HTR-8/SVneo (cell line): ENCODE measurements around the gene QPRT.
A peak's percentile ranks its signal among the peaks of the same experiment; 100 is the strongest.
"Not testable (repeated sequence)": the region's sequence is repeated elsewhere in the genome, so short reads cannot be mapped to it uniquely, and the experiment has no call there.

Source experiments
- DNase-seq: peaks from one replicate; pipeline ENCODE4 v3.0.0; 2011; ENCODE audit warnings: low spot score, mixed read lengths; ENCODE audit not compliant: insufficient read length
- FAIRE-seq: peaks from 2 replicates; lab custom pipeline; 2011; peaks lifted over from hg19 to GRCh38; lab: Jason Lieb, UNC

Gene QPRT

DNA sequence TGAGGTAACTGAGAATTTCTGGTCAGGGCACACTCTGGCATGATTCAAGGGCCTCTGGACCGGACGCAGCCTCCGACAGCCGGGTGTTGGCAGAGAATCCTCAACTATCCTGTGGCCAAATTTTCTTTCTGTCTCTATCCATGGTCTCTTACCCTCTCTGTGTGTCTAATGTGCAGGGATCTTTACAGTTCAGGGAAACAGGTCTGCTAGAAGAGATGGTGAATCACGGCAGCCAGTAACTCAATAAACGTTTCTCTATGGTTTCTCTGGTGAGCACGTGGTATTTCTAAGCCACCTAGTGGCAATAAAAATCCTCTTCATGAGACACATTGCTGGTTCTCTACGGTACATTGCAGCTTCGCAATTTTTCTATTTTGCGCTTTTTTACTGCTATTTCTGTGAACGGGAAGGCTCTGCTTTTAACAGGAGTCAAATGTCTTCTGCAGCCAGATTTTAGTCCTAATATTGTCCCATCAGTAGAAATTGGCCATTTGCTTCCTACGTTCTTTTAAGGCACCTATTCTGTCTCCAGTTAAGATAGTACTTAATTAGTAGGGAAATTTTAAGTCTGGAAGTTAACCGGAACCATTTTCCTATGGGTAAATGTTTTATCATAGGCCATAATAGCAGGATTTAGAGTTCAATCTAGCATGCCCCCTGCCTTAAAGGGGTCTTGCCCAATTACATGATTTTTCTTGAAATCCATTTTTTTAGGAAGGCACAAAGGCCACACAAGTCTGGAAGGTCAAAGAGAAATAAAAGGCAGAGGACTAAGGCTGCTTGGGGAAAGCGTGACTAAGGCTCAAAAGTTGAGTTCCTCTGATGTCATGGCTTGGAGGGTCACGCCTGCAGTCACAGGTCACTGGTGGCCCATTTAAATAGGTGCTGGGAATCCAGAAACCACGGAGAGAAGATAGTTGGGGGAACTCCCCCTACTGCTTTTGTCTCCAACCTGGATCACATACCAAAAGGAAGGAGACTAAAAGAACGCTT is 31.5 kb downstream of the QPRT start:
- peak; percentile 54 for DNase-seq
- no peak for FAIRE-seq

DNA sequence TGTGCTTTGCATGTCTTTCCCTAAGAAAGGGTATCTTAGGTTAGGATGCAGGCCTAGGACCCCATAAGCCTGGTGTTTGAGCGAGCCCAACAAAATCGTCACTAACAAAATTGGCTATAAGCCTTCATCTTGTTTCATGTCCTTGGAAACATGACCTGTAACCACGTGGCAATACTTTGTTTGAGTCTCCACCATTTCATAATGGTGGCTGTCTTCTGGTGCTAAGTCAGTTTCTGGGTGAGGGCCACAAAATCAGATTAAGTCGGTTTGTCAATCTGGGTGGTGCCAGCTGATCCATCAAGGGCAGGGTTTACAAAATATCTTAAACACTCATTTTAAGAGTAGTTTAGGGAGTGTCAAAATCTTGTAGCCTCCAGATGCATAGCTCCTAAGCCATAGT is 33.8 kb downstream of the QPRT start:
- DNase-seq (no peak), FAIRE-seq (no peak)

DNA sequence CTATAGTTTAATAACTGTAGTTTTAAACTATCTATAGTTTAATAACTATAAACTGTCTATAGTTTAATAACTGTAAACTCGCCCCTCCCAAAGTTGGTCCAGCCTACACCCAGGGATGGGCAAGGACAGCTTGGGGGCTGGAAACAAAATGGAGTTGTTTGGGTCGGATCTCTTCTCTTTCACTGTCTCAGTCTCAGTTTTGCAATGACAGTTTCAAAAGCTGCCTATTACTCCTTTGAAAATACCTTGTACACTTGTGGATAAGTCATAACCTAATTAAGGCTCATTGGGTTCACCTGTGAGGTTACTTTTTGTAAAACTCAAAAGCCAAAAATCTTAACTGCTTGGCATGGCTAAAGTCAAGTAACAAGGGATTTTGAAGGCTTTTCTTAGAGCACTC is 35.4 kb downstream of the QPRT start:
- DNase-seq (no peak), FAIRE-seq (no peak)

DNA sequence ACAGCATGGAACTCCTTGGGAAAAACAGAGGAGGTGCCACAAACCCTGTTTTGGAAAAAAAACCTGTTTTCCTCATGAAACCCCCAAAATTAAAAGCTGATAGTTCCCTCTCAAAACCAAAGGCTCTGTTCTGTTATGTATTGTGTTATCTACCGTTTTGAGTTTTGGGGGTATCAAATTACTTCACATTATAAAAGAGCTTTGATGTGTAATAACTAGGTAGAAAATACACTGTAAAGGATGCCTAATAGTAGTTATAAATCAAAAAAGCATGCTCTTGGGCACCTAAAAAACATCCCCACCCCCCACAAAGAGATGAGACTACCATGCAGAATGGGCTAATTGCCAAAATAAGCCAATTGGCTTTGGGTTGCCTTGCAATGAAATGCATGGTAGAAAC is 36.0 kb downstream of the QPRT start:
- no peak for FAIRE-seq

DNA sequence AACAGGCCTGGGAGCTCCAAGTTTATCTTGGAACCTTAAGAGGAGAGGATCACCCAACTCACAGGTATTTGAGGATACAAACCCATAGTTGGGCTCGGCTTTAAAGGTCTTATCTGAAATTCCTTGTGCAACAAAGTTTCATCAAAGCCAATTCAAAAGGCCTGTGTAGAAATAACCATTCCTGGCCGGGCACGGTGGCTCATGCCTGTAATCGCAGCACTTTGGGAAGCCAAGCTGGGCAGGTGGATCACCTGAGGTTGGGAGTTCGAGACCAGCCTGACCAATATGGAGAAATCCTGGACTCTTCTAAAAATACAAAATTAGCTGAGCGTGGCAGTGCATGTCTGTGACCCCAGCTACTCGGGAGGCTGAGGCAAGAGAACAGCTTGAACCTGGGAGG is 38.1 kb downstream of the QPRT start:
- FAIRE-seq (no peak), DNase-seq (no peak)

More for the DNA sequence above, 36.0 kb downstream of the QPRT start:
- no peak for DNase-seq

DNA sequence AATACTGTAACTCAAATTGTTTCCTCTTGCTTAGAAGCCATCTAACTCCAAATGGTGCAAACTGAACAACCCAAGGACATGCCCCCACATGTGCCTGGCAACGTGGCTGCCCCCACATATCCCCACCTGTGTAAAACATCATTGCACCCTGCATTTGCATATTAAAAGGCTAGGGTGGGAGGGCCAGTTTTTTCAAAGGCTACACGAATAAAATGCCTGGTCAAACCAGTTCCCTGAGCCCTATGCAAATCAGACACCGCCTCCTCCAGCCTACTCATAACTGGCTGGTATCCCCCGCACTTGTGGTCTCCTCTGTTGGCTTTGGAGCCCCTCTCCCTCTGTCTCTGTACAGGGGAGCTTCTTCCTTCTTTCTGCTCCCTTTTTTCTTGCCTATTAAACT is 40.1 kb downstream of the QPRT start:
- DNase-seq (no peak), FAIRE-seq (no peak)

DNA sequence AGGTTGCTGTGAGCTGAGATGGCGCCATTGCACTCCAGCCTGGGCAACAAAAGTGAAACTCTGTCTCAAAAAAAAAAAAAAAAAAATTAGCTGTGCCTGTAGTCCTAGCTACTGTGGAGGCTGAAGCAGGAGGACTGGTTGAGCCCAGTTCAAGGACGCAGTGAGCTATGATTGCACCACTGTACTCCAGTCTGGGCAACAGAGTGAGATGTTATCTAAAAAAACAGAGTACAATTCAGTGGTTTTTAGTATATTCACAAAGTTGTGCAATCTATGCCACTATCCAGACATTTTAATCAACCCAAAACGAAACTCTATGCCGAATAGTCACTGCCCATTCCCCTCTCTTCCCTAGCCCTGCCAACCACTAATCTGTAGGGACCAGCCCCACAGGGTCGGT is 41.7 kb downstream of the QPRT start:
- DNase-seq, result no peak
- FAIRE-seq, result no peak

DNA sequence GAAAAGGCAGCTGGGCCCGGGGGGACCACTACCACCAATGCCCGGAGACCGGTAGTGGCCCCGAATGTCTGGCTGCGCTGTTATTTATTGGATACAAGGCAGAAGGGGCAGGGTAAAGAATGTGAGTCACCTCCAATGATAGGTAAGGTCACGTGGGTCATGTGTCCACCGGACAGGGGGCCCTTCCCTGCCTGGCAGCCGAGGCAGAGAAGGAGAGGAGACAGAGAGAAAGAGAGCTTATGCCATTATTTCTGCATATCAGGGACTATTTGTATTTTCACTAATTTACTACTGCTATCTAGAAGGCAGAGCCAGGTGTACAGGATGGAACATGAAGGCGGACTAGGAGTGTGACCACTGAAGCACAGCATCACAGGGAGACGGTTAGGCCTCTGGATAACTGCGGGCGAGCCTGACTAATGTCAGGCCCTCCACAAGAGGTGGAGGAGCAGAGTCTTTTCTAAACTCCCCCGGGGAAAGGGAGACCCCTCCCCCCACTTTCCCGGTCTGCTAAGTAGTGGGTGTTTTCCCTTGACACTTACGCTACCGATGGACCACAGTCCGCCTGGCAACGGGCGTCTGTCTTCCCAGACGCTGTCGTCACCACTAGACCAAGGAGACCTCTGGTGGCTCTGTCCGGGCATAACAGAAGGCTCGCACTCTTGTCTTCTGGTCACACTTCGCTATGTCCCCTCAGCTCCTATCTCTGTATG is 42.3 kb downstream of the QPRT start:
- FAIRE-seq, result not testable (repeated sequence)

DNA sequence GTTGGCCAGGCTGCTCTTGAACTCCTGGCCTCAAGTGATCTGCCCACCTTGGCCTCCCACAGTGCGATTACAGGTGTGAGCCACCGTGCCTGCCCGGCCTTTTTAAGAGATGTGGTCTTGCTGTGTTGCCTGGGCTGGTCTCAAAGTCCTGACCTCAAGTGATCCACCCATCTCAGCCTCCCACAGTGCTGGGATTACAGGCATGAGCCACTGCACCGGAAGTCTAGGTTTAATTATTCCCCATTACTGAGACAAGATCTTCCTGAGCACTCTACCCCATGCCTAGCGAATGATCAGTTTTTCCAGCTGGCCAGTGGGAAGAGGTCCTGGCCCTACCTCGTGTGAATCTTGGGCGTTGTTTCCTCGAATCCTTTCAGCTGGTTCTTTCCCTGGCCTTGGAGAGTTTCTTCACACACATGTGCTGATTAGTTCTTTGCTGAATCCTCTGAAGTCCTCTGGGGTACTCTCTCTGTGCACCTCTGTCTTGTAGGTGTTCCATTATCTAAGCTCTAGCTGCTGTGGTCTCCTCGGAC is 47.9 kb downstream of the QPRT start:
- no peak for FAIRE-seq

More for the DNA sequence above, 42.3 kb downstream of the QPRT start:
- DNase-seq, result not testable (repeated sequence)

DNA sequence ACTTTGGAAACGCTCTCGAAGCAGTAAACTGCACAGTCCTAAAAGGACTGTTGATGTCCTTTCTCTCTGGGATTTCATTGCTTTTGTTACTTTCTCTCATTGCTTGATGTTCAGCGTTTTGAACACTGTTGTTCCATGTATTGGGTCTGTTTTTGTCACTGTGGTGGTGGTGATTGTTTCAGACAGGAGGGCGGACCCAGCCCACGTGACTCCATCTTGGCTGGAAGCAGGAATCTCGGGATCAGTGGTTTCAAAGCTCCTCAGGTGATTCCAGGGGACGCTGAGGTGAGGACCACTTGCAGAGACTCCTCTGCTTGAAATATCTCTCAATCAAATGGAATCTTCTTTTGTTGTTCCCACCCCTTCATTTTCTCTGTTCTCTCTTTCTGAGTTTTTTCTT is 48.5 kb downstream of the QPRT start:
- DNase-seq (no peak), FAIRE-seq (no peak)

More for the DNA sequence above, 47.9 kb downstream of the QPRT start:
- DNase-seq, result no peak

DNA sequence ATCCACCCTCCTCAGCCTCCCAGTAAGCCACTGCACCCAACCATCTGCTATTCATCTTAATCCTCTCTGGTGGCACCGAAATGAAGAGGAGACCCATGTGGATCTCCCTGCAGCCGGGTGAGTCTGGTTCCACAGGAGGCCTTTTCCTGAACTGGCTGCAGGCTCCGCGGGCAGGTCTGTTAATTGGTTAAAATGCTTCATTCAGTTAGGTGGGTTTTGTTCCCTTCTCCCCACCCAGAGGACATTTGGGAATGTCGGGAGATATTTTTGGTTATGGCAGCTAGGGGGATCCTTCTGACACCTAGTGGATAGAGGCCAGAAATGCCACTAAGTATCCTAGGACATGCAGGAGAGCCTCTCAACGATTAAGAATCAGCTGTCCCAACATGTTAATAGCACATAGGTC is 50.1 kb downstream of the QPRT start:
- no peak for FAIRE-seq
- DNase-seq, result peak; percentile 74

DNA sequence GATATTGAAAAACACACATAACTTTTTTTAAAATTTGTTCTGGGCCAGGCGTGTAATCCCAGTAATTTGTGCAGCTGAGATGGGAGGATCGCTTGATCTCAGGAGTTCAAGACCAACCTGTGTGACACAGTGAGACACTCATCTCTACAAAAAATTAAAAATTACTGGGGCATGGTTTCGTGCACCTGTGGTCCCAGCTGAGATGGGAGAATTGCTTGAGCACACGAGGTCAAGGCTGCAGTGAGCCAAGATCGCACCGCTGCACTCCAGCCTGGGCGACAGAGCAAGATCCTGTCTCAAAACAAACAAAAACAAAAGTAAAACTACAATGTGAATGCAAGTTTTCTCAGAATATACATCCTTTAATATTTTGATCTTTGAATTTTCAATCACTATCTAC is 51.7 kb downstream of the QPRT start:
- DNase-seq, result no peak
- FAIRE-seq, result no peak

DNA sequence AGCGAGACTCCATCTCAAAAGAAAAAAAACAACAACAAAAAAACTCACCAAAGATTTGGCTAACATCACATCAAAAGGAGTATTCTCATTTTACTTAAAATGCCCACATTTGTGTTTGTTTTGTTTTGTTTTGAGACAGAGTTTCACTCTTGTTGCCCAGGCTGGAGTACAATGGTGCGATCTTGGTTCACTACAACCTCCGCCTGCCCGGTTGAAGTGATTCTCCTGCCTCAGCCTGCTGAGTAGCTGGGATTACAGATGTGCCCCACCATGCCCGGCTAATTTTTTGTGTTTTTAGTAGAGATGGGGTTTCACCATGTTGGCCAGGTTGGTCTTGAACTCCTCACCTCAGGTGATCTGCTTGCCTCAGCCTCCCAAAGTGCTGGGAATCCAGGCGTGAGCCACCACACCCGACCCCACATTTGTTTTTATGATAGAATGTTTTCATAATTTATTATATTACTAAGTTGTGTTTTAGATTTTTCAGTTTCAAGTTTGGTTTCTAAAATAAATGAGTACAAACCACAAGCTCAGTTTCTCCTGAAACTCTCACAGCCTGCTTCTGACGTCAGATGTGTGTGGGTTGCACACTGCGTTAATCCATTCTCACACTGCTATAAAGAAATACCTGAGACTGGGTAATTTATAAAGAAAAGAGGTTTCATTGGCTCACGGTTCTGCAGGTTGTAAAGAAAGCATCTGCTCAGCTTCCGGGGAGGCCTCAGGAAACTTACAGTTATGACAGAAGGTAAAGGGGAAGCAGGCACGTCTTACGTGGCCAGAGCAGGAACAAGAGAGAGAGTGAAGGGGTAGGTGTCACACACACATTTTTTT is 53.0 kb downstream of the QPRT start:
- FAIRE-seq, DNase-seq: not testable (repeated sequence)

DNA sequence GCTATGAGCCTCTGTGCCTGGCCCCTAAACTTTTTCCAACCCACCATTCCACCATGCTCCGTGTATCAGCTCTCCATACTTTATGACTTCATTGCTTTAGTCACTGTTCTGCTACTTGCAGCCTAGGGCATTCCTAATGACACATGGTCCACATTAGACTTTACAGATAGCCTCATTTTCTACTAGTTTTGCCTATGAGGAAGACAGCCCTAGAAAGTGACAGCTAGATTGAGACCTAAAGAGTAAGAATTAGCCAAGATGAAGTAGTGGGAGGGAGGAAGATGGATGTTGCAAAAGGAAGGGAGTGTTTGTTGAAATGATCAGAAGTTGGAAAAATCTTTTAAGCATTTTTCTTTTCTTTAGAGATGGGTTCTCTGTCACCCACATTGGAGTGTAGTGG is 55.8 kb downstream of the QPRT start:
- FAIRE-seq (no peak), DNase-seq (no peak)

DNA sequence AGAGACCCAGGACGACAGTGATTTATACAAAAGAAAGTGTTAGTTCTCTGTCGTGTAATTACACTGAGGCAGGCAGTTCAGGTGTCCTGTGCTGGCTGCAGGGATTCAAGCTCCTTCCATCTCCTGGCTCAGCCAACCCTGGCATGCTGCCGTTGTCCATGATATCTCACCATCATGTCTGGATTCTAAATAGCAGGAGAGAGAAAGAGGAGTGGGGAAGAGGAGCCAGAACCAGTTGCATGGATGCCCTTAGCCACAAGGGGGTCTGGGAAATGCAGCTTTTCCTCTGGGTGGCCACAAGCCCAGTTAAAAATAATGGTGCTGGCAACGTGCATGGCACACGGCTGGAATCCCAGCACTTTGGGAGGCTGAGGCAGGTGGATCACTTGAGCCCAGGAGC is 57.1 kb downstream of the QPRT start:
- FAIRE-seq, result no peak
- no peak for DNase-seq

DNA sequence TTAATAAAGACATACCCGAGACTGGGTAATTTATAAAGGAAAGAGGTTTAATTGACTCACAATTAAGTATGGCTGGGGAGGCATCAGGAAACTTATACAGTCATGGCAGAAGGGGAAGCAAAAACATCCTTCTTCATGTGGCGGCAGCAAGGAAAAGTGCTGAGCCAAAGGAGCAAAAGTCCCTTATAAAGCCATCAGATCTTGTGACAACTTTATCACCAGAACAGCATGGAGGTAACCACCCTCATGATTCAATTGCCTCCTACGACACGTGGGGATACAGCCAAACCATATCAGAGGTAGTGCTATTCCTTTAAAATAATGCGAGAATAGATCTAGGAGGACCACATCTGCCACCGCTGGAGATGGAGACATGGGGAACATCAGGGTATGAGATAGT is 57.8 kb downstream of the QPRT start:
- DNase-seq, result no peak
- FAIRE-seq, result no peak

DNA sequence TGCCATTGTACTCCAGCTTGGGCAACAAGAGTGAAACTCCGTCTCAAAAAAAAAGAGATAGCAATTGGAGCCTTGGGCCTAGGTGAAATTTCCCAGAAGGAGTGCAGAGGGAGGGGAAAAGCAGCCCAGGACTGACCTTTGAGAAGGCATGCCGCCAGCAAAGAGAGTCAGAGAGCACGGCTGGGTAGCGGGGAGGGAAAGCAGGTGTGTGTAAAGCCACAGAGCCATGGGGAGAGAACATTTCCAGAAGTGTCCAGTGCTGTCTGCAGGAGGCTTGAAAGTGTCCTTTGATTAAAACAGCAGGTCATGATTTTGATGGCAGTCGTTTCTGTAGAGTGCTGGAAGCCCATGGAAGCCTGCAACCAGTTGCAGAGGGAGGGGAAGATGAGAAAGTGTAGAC is 58.7 kb downstream of the QPRT start:
- no peak for DNase-seq
- no peak for FAIRE-seq

DNA sequence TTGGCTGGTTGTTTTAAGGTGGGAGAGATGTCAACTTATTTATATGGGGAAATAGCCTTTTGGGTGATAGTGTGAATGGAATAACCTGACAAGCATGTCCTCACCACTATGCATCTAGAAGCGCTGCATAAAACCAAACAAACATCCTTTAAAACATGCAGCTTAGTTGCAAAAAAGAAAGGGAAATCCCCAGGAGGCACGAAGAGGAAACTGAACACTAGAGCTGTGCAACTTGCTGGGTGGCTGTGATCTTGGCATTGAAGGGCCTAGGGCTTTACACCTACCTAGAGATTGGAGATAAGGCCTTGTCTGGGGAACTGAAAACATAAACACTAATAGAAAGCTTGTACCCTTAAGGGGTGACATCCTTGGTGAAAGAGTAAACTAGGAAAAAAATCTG is 59.5 kb downstream of the QPRT start:
- no peak for FAIRE-seq
- no peak for DNase-seq

DNA sequence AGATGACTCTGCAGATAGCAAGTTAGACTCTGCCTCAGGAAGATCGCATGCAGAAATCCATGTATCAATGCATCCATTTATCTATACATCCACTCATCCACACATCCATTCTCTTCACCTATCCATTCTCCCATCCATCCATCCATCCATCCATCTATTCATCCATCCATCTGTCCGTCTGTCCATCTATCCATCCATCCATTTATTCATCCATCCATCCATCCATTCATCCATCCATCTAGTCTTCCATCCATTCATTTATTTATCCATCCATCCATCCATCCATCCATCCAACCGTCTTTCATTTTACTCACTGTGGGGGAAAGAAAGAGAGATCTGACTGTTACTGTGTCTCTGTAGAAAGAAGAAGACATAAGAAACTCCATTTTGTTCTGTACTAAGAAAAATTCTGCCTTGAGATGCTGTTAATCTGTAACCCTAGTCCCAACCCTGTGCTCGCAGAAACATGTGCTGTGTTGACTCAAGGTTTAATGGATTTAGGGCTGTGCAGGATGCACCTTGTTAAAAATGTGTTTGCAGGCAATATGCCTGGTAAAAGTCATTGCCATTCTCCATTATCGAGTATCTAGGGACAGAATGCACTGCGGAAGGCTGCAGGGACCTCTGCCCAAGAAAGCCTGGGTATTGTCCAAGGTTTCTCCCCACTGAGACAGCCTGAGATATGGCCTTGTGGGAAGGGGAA is 61.1 kb downstream of the QPRT start:
- not testable (repeated sequence) for DNase-seq, FAIRE-seq

DNA sequence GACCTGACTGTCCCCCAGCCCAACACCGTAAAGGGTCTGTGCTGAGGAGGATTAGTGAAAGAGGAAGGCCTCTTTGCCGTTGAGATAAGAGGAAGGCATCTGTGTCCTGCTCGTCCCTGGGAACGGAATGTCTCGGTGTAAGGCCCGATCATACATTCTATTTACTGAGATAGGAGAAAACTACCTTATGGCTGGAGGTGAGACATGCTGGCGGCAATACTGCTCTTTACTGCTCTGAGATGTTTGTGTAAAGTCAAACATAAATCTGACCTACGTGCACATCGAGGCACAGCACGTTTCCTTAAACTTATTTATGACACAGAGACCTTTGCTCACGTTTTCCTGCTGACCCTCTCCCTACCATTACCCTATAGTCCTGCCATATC is 61.6 kb downstream of the QPRT start:
- DNase-seq, result not testable (repeated sequence)

More for the DNA sequence above, 61.6 kb downstream of the QPRT start:
- not testable (repeated sequence) for FAIRE-seq
